Hindlimb muscle (tissue), 1 donor: ENCODE measurements around the gene ABI3BP. TPM values are rescaled to one million over a fixed set of nuclear protein-coding genes. Genes with fewer than 3 reads are reported as not detected.
A peak's percentile ranks its signal among the peaks of the same experiment; 100 is the strongest.
"Not testable (repeated sequence)": the region's sequence is repeated elsewhere in the genome, so short reads cannot be mapped to it uniquely, and the experiment has no call there.

ENCODE experiments used
- DNase-seq: peaks from one replicate; pipeline ENCODE4 v3.0.0-alpha.2; 2013
- polyA plus RNA-seq: library from polyadenylated mRNA; unstranded; fragments of 120-200 nt; gene quantifications from one replicate; pipeline ENCODE4 v1.2.1, GENCODE V29; 2013; ENCODE audit not compliant: insufficient read length

Gene ABI3BP
- polyA plus RNA-seq, 1 donor: 344 TPM

DNA sequence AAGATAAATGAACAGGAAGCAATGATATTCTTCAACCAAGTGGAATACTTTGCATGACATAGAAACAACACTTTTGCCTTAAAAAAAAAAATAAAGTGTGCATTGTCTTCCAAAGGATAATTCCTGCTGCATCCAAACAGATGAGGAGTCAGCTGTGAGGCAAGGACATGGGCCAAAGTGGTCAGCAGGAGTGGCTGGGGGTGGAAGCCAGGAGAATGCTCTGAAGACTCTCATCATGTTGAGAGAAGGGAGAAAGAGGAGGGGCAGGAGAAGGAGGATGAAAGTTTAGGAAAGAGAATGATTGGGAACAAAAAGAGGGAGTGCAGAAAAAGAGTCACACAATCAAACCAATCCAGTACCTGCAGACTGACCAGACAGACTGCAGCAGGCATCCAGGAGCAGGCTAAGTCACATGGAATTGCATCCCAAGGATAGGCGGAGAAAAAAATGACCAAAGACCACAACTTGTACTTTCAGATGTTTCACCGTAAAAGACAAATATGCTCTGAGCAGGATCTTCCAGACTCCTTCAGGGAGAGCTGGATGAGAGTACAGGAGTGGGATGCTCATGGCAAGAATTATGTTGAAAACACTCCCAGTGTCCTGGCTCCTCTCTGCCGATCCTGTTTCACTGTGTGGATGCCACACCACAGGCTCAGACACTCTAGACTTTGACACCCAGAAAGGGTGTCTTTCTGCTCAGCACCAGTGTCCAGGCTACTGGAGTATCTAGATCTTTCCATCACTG is 11.9 kb downstream of the ABI3BP start:
- DNase-seq: peak; percentile 77

DNA sequence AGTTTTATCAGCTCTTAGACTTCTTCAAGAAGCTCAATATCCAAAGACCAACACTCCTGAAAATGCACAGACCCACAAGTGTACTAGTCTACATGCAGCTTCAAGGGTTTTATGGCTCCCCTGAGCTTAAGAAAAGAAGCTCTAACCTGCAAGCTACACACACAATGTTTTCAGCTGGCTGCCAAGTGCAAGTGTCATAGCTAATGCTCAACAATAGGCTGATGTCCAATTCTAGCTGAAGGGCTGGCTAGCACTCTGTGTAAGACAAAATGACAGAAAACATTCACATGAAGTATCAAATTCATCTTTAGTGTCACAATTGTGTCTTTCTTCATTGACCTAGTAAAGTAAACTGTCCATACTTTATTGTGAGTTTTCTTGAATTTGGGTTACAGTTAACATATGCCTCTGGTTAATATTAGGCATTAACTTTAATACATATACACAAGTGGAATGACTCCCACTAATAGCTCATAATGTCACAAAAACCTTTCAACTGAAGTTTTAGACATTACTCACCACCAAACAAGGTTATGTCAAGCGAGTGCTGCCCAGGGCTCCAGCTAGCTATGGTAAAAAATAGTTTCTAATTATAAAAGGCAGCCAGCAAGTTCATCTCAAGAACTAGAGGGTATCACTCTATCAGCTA is 15.1 kb downstream of the ABI3BP start:
- DNase-seq: no peak

DNA sequence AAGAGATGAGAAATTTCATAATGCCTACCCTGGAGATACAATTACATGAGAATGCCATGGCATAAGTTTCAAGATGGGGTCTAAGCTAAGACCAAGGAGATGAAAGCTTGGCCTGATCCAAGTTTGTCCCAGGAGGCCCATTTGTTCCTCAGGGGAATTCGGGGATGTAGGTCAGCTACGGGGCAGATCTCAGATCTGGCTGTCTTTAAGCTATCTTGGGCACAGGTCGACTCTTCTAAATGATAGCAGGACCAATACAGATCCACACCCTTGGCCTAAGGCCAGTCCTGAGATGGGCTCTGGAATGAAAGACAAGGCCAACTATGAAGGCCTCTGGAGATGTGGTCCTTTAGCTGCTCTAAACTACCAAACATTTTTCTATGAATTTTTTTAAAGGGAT is 16.6 kb downstream of the ABI3BP start:
- no peak for DNase-seq

DNA sequence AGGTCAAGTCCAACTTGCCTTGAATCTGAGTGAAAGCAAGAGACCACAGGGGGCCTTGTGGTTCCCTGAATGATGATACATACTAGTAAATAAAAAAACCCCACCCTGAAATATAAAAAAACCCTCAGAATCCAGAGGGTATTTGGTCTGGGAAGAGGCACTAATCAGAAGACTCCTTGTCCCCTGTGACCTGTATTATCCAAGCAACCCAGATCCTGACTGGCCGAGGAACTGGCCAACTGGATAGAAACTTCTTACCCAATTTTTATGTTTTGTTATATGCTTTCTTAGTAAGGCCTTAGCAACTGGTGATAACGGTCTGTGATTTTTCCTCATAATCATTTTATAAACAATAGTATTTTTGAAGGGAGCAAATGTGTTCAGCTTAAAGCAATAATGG is 17.5 kb downstream of the ABI3BP start:
- no peak for DNase-seq

DNA sequence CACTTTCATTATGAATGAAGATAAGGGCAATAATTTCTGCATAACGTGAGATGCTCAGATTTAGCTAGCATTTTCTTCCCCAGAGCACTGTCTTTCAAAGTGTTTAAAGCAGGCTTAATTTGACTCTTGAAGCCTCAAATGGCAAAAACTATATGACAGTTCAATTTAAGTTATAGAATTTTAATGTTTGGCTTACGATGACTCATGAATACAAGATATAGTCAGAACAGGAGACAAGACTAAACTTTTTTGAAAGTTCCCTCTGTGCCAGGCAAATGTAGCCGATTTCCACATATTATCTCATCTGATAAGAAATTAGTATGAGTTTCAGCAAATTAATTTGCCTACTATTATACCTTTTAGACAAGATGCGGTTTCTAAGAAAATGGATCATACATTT is 19.6 kb downstream of the ABI3BP start:
- no peak for DNase-seq

DNA sequence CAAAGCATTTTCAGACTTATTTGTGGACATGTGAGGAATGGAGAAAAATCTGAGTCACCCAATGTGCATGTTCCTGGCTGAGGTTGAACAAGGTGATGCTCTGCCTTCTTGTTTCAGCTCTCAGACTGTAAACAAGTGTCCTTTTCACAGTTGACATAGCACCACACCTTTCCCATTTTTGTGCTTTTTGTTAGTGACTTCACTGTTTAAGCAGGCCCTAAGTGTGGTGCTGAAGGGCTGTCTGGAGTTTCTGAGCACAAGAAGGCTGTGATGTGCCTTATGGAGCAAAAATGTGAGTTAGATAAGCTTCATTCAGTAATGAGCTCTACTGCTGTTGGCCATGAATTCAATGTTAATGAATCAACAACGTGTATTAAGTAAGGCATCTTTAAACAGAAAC is 20.4 kb downstream of the ABI3BP start:
- no peak for DNase-seq

DNA sequence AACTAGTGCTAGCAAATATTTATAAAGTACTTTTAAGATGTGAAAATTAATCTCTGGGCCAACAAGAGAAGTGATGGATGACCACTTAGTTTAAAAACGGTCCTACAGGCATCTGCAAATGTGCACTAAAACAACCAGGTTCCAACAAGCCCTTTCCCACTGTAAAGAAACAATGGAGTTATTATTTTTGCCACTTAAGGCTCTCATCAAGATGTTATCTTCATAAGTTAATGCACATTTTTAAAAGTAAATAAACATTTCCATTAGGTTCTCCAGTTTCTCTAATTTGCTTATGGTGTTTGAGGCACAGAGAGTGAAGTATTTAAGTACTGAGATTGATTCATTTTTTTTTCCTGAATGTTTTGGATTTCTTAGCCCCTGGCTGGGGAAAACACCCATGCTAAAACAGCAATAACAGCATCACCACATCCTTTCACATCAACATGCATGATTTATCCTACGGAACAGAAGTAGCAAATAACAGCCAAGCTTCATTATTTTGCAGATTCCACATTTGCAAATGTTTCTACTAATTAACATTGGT is 20.8 kb downstream of the ABI3BP start:
- no peak for DNase-seq

DNA sequence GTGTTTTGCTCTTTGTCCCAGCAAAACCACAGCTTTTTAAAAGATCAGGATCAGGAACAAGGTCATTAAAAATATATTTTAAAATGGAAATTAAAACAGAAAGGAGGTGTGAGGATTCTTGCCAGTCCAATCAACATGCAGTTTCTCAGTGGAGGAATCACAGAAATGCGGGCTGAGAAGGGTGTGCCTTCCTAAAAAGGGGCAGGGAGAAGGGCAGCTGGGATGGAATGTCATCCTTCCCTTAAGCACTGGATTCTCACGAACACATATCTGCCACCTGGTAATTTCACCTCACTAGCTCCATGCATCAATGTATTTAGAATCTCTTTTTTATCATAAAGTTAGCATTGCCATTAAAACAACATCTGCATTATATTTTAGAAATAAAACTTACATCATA is 21.4 kb downstream of the ABI3BP start:
- no peak for DNase-seq

DNA sequence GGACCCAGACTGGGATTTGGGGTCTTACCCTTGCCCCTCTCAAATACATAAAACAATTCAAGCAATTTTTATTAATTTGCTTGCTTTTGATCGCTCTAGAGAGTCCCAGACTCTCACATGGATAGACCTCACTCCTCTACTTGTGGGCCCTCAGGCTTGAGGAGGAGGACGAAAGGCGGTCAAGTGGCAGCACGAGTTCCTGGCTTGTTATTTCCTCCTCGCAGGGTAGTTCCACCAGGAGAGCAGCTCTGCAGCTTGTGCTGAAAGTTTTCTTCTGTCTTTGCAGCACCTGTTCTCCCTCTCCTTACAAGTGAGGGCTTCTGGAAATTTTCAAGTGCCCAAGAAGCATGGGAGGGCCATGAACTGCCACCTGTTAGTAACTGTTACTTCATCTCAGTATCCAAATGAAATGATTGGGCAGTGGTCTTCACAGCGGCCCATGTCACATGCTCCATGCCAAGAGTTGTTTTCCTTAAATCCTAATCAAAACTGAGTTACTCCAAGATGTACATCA is 22.7 kb downstream of the ABI3BP start:
- DNase-seq: no peak

DNA sequence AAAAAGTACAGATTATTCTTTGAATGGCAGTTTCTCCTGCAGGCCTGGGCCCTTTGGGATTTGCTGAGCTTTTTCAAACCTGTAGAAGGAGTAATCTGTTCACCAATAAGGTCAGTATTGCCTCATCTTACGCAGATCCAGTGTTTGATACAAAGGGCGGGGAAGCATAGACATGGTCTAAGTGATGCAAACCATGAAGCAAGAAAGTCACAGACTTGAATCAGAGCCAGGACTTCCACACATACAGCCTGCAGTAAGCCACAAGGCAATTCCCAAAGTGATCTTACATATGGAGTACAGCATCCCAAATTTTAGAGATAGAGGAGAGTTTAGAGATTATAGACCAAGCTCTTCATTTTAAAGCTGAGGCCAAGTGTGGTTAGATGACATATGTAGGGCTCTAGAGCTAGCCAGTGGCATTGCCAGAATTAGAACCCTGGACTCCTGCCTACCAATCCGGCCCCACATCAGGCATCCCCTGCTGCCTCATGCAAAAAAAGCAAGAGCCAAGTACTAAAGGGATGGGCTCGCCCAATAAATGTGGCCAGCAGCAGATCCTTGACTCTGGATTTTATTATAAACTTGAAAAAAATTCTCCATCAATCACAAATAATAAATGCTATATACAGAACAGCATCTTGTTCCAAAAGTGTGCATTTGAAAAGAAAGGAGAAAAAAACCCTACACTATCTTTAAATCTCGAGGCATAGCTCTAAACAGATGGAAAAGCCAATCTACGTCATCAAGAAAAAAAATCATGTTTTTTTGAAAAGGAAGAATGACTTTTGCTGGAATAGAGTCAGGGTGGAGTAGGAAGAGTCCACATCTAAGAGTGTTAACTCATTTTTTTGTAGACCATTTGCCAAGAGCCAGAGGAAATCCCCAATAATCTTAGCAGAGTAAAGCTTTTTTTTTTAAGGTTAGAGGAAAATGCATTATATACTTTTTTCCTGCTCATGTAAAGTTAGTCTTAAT is 24.0 kb downstream of the ABI3BP start:
- peak; percentile 63 for DNase-seq

DNA sequence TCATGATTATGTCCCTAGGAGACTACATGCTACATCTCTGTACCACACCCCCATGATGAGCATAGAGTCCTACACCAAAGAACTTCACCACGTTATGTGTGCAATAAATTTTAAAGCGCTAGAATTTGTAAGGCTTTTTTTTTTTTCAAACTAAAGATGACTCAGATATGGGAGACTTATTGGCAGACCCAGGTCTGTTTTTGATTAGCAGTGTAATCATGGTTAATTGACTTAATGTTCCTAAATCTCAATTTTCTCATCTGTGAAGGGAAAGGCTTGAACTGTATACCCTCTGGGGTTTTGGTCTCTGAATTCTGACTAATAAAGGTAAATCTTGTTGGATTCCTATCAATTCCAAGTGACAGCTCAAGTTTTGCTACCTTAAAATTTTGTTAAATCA is 26.4 kb downstream of the ABI3BP start:
- DNase-seq: no peak

DNA sequence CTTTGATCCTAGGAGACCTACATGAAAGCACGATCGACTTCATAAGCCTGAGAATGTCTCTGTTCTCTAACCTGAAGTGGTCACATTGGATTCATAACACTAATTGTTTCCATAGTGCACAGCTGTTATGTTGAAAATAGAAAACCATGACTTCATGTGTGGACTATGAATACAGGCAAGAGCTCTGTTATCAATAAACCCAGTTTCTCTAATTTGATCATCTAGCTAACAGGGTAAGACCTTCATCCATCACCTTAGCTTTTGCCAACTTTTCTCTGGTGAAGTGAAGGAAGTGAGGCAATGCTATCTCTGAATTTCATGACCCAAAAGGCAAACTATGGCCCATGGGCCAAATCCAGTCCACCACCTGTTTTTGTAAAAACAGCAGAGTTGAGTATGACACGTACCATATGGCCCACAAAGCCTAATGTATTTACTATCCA is 27.2 kb downstream of the ABI3BP start:
- DNase-seq: no peak

DNA sequence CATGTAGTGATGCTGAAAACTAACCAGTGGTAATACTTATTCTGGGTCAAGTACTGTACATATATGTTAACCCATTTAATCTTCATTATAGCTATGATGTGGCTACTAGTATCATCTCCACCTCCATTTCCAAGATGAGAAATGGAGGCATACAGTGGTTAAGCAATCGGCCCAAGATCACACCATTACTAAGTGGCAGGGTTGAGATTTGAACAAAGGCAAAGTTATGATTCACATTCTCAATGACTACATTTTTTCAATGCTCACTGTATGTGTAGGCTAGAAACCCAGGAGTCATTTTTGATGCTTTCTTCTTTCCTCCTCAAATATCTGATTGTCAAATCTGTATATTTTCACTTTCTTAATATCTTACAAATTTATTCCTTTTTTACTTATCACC is 30.2 kb downstream of the ABI3BP start:
- no peak for DNase-seq

DNA sequence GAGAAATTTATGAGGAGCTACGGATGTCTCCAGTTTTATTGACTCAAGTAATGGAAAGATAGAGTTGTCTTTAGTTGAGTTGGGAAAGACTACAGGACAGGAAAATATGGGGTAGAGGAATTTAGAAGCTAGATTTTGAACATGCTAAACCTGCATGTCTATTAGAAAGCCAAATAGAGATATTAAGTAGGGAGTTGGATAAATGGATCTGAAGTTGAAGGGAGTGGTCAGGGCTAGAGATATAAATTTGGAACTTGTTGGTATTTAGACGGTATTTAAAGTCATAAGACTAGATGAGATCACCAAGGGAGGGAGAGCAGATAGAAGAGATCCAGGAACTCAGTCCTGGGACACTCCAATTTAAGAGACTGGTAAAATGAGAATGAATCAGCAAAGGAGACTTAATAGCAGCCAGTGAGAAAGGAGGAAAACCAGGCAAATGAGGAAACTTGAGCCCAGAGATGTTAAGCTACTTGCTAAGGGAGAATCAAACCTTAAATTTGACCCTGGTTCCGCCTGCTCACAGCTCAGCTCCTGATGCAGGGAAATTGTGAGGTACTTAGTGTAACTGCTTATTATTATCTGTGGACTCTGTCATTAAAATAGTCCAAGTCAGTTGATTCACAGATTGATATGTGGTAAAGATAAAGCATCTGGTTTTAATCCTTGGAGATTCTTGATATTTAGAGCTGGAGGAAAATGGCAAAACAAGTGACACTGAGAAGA is 35.8 kb downstream of the ABI3BP start:
- no peak for DNase-seq

DNA sequence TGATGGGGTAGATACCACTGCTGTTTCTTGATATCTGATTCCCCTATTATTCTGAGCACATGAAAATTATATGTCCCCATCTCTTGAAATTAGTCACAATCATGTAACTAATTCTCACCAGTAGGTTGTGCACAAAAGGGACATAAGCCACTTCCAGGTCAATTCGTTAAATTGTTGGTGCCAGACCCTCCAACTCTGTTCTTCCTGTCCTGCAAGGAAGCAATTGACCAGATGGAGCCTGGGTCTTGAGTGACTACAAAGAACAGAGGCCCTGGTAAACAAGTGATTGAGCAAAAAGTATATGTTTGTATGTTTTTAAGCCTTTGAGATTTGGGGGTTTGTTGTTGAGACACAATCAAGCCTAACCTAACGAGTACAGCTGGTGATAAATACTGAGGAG is 36.9 kb downstream of the ABI3BP start:
- no peak for DNase-seq

DNA sequence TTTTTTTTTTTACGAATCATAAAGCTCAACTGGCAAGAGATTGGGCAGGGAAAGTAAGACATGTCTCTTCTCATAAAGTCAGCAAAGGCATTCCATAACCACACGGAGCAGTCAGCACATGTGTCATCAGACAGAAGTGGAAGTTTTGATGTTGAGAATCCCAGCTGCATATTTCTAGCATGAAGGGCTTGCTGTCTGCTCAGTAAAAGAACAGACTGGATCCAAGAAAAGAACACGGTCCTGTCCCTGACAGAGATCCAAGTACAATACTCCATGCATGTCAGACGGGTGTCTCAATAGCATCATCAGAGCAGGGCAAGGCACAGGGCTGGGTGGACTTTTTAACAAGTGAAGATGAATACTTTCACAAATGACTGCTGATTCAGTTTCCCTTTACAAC is 38.2 kb downstream of the ABI3BP start:
- DNase-seq: peak; percentile 54

DNA sequence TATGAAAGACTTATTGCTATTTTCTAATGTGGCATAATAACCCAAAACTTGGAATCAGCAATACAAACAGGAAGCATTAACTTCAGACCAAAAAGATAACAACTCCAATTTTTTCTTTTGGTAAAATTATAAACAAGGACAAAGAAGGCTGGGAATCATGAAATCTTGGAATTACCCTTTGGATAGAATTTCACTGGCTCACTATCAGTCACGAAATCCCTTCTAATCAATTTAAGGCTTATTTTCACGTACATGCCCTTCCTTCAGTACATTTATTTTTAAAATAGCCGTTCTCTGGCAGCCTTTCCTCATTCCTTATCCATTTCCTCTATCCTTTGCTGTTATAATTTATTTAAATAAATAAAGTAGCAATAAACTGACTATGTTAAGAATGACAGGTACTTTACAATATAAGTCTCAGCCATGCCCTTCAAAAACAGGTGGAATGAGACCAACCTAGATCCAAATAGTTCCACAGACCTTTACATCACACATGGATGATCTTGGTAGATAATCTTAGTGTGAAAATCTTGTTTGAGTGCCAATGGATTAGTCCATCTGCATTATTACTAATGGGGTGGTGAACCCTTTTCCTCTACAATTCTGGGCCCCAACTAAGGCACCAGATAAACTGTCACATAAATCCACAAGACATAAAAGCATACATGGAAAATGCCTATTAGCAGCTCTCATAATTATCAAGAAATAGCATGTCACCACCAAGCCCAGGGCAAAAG is 38.9 kb downstream of the ABI3BP start:
- DNase-seq: no peak

DNA sequence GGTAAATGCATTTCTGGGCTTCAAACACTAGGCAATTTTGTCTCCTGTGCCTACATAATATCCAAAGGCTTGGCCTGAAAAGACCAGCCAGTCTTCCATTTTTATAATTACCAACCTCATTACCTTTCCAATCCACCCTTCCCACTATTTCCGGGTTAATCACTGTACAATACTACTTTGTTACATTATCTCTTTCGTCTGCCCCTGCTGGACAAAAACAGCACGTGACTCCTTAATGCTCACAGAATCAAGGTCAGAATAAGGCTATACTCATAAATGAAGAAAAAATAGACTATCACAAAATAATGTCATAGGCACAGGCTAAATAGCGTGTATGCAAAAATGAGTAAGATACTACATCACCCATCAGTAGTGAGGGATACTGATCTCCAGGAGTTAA is 40.1 kb downstream of the ABI3BP start:
- no peak for DNase-seq

DNA sequence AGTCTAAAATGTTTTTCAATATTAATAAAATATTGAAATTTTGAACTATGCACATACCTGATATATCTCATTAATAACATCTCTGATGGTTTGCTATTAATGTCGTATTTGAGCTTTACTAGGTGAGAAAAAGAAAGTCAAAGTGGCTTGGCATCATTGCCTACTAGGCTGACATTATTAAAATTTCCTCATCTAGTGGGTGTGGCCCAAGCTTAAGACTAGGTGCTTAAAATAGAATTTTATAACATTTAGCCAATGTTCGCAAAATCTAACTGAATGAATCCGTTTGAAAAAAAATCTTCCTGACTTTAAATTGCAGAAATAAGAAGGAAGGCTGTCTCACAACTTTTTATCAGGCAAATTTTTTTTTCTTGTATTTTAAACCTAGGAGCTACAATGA is 46.1 kb downstream of the ABI3BP start:
- no peak for DNase-seq

DNA sequence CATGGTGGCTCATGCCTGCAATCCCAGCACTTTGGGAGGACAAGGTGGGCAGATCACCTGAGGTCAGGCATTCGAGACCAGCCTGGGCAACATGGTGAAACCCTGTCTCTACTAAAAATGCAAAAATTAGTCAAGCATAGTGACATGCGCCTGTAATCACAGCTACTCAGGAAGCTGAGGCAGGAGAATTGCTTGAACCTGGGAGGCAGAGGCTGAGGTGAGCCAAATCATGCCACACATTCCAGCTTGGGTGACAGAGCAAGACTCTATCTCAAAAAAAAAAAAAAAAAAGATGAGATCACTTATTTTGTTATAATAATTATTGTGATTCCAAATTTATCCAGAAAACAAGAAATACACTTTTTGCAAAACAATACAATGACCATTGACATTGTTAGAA is 47.1 kb downstream of the ABI3BP start:
- DNase-seq: not testable (repeated sequence)

DNA sequence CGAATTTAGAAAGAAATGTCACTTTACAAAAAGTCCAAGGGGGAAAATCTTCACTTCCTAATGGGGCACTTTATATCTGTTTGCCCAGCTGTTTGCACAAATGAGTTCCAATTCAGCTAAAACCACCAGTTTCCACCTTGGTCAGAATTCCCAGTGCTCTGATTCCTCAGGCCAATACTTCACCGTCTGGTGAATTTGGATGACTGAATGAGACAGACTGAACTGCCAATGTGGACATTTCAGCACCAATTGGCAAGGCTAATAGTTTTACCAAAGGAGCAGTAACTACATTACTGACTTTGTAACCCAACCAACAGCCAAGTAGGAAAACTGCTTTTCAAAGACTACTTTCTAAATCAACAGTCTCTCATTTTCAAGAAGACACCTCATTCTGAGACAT is 51.8 kb downstream of the ABI3BP start:
- no peak for DNase-seq
